HG03097 (cell line): ENCODE measurements around the gene LGALS14.

ENCODE experiments used
- ATAC-seq: cut with Tn5 transposase; IDR thresholded peaks from one replicate; pipeline ENCODE4 v1.9.1; 2021; ENCODE audit not compliant: unreplicated experiment, low FRiP score

Gene LGALS14

DNA sequence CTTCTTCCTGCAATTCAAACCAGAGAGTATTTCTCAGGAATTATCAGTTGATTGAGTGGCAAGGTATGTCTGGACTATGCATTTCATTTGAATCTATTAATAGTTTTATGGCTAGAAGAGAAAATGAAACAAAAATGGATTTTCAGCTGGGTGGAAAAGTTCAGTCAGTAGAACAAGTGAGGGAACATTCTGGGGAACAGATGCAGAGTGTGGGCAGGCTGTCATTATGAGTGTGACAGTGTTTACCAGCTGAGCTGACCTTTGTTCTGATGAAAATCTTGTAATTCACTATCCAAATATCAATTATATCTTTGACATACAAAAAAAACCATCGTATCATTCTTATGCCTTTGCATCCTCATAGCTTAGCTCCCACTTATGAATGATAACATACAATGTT lies 36.1 kb downstream of the LGALS14 start:
- no peak for ATAC-seq

DNA sequence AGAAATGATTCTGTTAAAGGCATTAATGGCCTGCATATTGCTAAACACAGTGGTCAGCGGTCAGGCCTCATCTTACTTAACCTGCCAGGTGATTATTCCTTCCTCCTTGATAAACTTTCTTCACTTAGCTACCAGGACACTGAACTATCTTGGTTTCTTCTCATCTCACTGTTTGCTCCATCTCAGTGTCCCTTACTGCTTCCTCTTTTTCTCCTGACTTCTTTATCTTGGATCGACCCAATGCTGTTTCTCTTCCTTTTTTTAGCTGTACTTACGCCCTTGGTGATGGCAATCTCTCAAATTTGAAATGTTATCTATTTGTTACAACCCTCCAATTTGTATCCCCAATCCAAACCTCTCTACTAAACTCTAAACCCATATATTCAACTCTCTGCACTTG lies 41.4 kb downstream of the LGALS14 start:
- ATAC-seq = no peak

GRCh38 chr19:39746836-39747529 lies 42.7 kb downstream of the LGALS14 start:
- ATAC-seq = no peak

DNA sequence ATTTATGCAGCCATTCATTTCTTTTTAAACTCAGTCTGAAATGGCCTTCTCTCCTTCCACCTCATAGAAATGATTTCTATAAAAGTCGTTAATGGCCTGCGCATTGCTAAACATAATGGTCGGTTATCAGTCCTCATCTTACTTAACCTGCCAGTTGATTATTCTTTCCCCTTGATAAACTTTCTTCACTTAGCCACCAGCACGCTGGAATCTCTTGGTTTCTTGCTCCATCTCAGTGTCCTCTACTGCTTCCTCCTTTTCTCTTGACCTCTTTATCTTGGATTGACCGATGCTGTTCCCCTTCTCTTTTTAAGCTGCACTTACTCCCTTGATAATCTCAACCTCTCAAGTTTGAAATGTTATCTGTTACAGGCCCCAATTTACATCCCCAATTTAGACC lies 45.7 kb downstream of the LGALS14 start:
- no peak for ATAC-seq

DNA sequence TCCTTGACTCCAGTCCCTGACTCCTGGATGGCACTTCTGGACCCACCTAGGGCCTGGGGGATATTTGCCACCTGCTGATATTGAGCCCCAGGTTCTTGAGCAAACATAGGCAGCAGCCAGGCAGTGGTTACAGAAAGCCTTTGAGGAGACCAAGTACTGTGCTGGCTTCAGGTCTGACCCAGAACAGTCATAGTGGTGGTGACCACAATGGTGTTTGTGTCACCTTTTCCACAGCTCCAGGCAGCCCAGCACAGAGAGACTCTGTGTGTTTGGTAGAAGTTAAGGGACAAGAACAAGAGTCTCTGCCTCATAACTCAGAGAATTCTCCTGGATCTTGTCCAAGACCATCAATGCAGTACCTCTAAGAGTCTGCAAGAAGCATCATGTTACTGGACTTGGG lies 48.1 kb downstream of the LGALS14 start:
- ATAC-seq = no peak

- ATAC-seq = no peak
Measured at GRCh38 chr19:39752795-39753194, 48.5 kb downstream of the LGALS14 start.

DNA sequence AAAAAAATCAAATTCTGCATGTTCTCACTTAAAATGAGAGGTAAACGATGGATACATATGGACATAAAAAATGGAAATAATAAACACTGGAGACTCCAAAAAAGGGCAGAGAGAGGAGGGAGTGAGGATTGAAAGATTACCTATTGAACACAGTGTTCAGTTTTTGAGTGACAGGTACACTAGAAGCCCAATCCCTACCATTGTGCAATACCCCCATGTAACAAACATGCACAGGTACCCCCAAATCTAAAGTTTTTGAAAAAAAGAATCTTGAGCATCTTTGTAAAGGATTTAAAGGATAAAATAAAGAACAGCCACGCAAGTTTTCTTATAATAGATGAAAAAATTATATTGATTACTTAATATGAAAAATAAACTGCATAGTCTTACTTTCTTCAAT lies 50.3 kb downstream of the LGALS14 start:
- ATAC-seq = no peak

GRCh38 chr19:39754971-39755370 lies 50.7 kb downstream of the LGALS14 start:
- ATAC-seq = no peak
